K562 (cell line): ENCODE results near the gene IFRD1. TPM values are rescaled to one million over a fixed set of nuclear protein-coding genes. Genes with fewer than 3 reads are reported as not detected.

Experiments used
- CHCHD3 ChIP-seq: fragments of 250-450 bp; sonication (Bioruptor Pico); IDR thresholded peaks from 2 replicates; pipeline ENCODE4 v2.1.2; 2022; ENCODE audit warnings: mild to moderate bottlenecking
- DPF2 ChIP-seq: fragments of 450-650 bp; IDR thresholded peaks from 2 replicates; pipeline ENCODE4 v1.6.1; 2016
- FUS ChIP-seq: fragments of 200-400 bp; formaldehyde crosslinking; optimal IDR thresholded peaks from 2 replicates; pipeline ENCODE3; 2017; ENCODE audit warnings: low read depth, low read length
- NR2C2 ChIP-seq, 2 experiments: fragments of 200-800 bp in 1 of 2; sonication (Bioruptor generic) in 1 of 2; sonication (generic) in 1 of 2; formaldehyde crosslinking in 1 of 2; IDR thresholded peaks; 2 replicates each; pipeline versions ENCODE4 v1.6.1 to v1.8.0; 2016 to 2022; ENCODE audit warnings: mild to moderate bottlenecking in 1 of 2, missing compliant biosample characterization in 1 of 2, missing genetic modification characterization in 1 of 2, missing genetic modification reagents in 1 of 2
- PBX2 ChIP-seq, 2 experiments: IDR thresholded peaks in 1 of 2; conservative IDR thresholded peaks in 1 of 2; 2 replicates each; pipeline ENCODE4 v1.6.1; 2016; ENCODE audit warnings: low read depth in 2 of 2, mild to moderate bottlenecking in 1 of 2, missing compliant biosample characterization in 1 of 2, missing genetic modification characterization in 1 of 2, moderate library complexity in 1 of 2
- POU5F1 ChIP-seq: fragments of 150-350 bp; IDR thresholded peaks from 2 replicates; pipeline ENCODE4 v1.6.1; 2014; ENCODE audit warnings: borderline replicate concordance, low read length, low read depth, mild to moderate bottlenecking; ENCODE audit not compliant: partially characterized antibody
- RBM17 ChIP-seq: fragments of 200-400 bp; formaldehyde crosslinking; IDR thresholded peaks from 2 replicates; pipeline ENCODE4 v1.6.1; 2017; ENCODE audit warnings: low read depth, mild to moderate bottlenecking, low read length, borderline replicate concordance
- RREB1 ChIP-seq: fragments of 250-450 bp; sonication (Bioruptor Pico); IDR thresholded peaks from 2 replicates; pipeline ENCODE4 v1.4.0; 2020
- SAFB2 ChIP-seq: fragments of 200-400 bp; formaldehyde crosslinking; IDR thresholded peaks from 2 replicates; pipeline ENCODE4 v1.6.1; 2018; ENCODE audit warnings: borderline replicate concordance, low read length, low read depth, moderate library complexity; ENCODE audit not compliant: severe bottlenecking
- SP1 ChIP-seq: sonication (generic); formaldehyde crosslinking; IDR thresholded peaks from 2 replicates; pipeline ENCODE4 v1.8.1; 2022; ENCODE audit warnings: mild to moderate bottlenecking, missing genetic modification reagents
- TARDBP ChIP-seq: fragments of 450-650 bp; IDR thresholded peaks from 2 replicates; pipeline ENCODE4 v1.6.1; 2016
- TCF15 ChIP-seq: fragments of 250-450 bp; sonication (Bioruptor Pico); IDR thresholded peaks from 2 replicates; pipeline ENCODE4 v1.8.0; 2022; ENCODE audit warnings: moderate library complexity, mild to moderate bottlenecking, inconsistent platforms
- TCF3 ChIP-seq: sonication (generic); formaldehyde crosslinking; IDR thresholded peaks from 2 replicates; pipeline ENCODE4 v1.4.0; 2020; ENCODE audit warnings: mild to moderate bottlenecking, missing genetic modification reagents
- ZNF239 ChIP-seq: fragments of 250-450 bp; sonication (Bioruptor Pico); IDR thresholded peaks from 2 replicates; pipeline ENCODE4 v1.4.0; 2020; ENCODE audit warnings: mild to moderate bottlenecking
- ZNF280B ChIP-seq: fragments of 250-450 bp; sonication (Bioruptor Pico); IDR thresholded peaks from 2 replicates; pipeline ENCODE4 v1.5.1; 2021; ENCODE audit warnings: mild to moderate bottlenecking
- polyA plus RNA-seq, 8 experiments: library from polyadenylated mRNA; depleted of rRNA in 4 of 8; stranded (reverse) in 5 of 8; unstranded in 3 of 8; fragments of >200 nt; fragmentation: Nextera tagmentation in 2 of 8; fragmentation: Illumina TruSeq in 1 of 8; extraction: Ambion mirVana in 2 of 8; extraction: Trizol in 1 of 8; gene quantifications; 2 replicates each; pipeline versions ENCODE4 v1.2.1 to v1.2.3, GENCODE V29; 2011 to 2014; ENCODE audit warnings: inconsistent platforms in 1 of 8, missing spikeins in 1 of 8
- total RNA-seq, 7 experiments: library from RNA; depleted of rRNA in 6 of 7; stranded (reverse); fragments of >200 nt in 6 of 7; fragmentation: Illumina TruSeq in 2 of 7; extraction: Trizol in 2 of 7; gene quantifications; 2 replicates each; pipeline versions ENCODE4 v1.2.1 to v1.2.3, GENCODE V29; 2011 to 2021; ENCODE audit warnings: low replicate concordance in 1 of 7

Gene IFRD1
- total and polyA plus RNA-seq, 9 of the 15 experiments (the other 6 are each of a cell fraction or from before 2014, with no cell fraction given) = 27.6 to 81.8 (median 68.1) TPM

GRCh38 chr7:112449902-112450806 is at the start of gene IFRD1 (continued):
- peak; percentile 67 for TF ChIP-seq RREB1
- no peak for TF ChIP-seq SAFB2
- no peak for TF ChIP-seq FUS
- TF ChIP-seq SP1 (CRISPR knock-in tag) = peak; percentile 97
- TF ChIP-seq NR2C2 (CRISPR knock-in tag; IDR thresholded peaks at IDR 0.05) = no peak
- TF ChIP-seq NR2C2 (tag; IDR thresholded peaks at IDR 0.05) = 0 out of 2 replicates have a peak, but pooled peaks have one; percentile 20
- no peak for TF ChIP-seq POU5F1
- no peak for TF ChIP-seq TCF3 (CRISPR knock-in tag)
- no peak for TF ChIP-seq PBX2 (CRISPR knock-in tag; IDR thresholded peaks at IDR 0.05; ENCODE audit: low read depth)
- TF ChIP-seq PBX2 (tag; conservative IDR thresholded peaks at IDR 0.05; ENCODE audit: low read depth) = no peak
- no peak; the same call in 1 of the 2 replicates for TF ChIP-seq DPF2
- peak; percentile 85 for TF ChIP-seq CHCHD3 (CRISPR knock-in tag)
- no peak for TF ChIP-seq TCF15 (CRISPR knock-in tag)
- no peak for TF ChIP-seq ZNF280B
- TF ChIP-seq TARDBP = peak; percentile 70; the same call in 1 of the 2 replicates
- TF ChIP-seq RBM17 = no peak
- TF ChIP-seq ZNF239 (CRISPR knock-in tag) = no peak
